H1 (cell line): ENCODE results near the gene OR5AC2. TPM values are rescaled to one million over a fixed set of nuclear protein-coding genes. Genes with fewer than 3 reads are reported as not detected.

Source experiments
- CTBP2 ChIP-seq: IDR thresholded peaks from 2 replicates; pipeline ENCODE4 v1.7.0; 2011; ENCODE audit warnings: borderline replicate concordance, mild to moderate bottlenecking, moderate library complexity, mixed read lengths, low read length; ENCODE audit not compliant: insufficient read depth, insufficient read length
- EGR1 ChIP-seq: IDR thresholded peaks from 2 replicates; pipeline ENCODE4 v1.6.1; 2011; ENCODE audit warnings: low read depth, low read length, borderline replicate concordance
- EP300 ChIP-seq, 2 experiments: IDR thresholded peaks; 1 replicate in 1 of 2; 2 replicates in 1 of 2; pipeline ENCODE4 v1.6.1; 2011 to 2012; ENCODE audit warnings: low read depth in 2 of 2, low read length in 2 of 2, mild to moderate bottlenecking in 2 of 2, borderline replicate concordance in 1 of 2, inconsistent platforms in 1 of 2, moderate library complexity in 1 of 2
- EZH2 ChIP-seq: fragments of 200-600 bp; sonication (generic); IDR thresholded peaks from 2 replicates; pipeline ENCODE4 v1.7.1; 2012; ENCODE audit warnings: low read depth, mild to moderate bottlenecking, moderate library complexity, low read length, inconsistent platforms; ENCODE audit not compliant: severe bottlenecking
- HDAC6 ChIP-seq: IDR thresholded peaks from one replicate; pipeline ENCODE4 v1.7.1; 2012; ENCODE audit warnings: low read depth, mild to moderate bottlenecking, inconsistent platforms, low read length, moderate library complexity
- KDM5A ChIP-seq: fragments of 200-600 bp; IDR thresholded peaks from 2 replicates; pipeline ENCODE4 v1.7.1; 2012; ENCODE audit warnings: mild to moderate bottlenecking, low read length, inconsistent platforms, mixed read lengths
- POLR2A ChIP-seq, 2 experiments: IDR thresholded peaks; 1 replicate in 1 of 2; 2 replicates in 1 of 2; pipeline ENCODE4 v1.6.1; 2011; ENCODE audit warnings: low read depth in 2 of 2, low read length in 2 of 2, mild to moderate bottlenecking in 2 of 2; ENCODE audit errors: control extremely low read depth in 1 of 2
- POLR2AphosphoS5 ChIP-seq: IDR thresholded peaks from 2 replicates; pipeline ENCODE4 v1.6.1; 2011; ENCODE audit warnings: low read depth, low read length
- SAP30 ChIP-seq: fragments of 300-600 bp; sonication (generic); IDR thresholded peaks from 2 replicates; pipeline ENCODE4 v1.7.1; 2012; ENCODE audit warnings: low read length, moderate library complexity, mild to moderate bottlenecking, inconsistent platforms; ENCODE audit not compliant: insufficient read depth, insufficient replicate concordance
- SP1 ChIP-seq: IDR thresholded peaks from 2 replicates; pipeline ENCODE4 v1.6.1; 2011; ENCODE audit warnings: low read depth, low read length
- polyA plus RNA-seq, 7 experiments: library from polyadenylated mRNA; depleted of rRNA in 3 of 7; stranded (reverse) in 5 of 7; unstranded in 2 of 7; fragments of >200 nt in 5 of 7; fragments of 200-250 nt in 2 of 7; gene quantifications; 1 replicate in 5 of 7; 2 replicates in 1 of 7; 4 replicates in 1 of 7; pipeline versions ENCODE4 v1.2.1 to v1.2.3, GENCODE V29; 2011 to 2013; ENCODE audit warnings: missing spikeins in 2 of 7, mixed read lengths in 2 of 7
- total RNA-seq: library from RNA; stranded (reverse); fragmentation: NEBNext Ultra II Directional; extraction: Animal tissue kit (Norgen Biotek cat#: 25700); gene quantifications from 2 replicates; pipeline ENCODE4 v1.2.1, GENCODE V29; 2021
- TF ChIP-seq, protein P1 (sequence below): fragments of 300-600 bp; sonication (generic); IDR thresholded peaks from 2 replicates; pipeline ENCODE4 v1.7.1; 2012; ENCODE audit warnings: low read length, moderate library complexity, mild to moderate bottlenecking, inconsistent platforms; ENCODE audit not compliant: insufficient replicate concordance
- TF ChIP-seq, protein P2 (sequence below): IDR thresholded peaks from 2 replicates; pipeline ENCODE4 v1.6.1; 2012; ENCODE audit warnings: inconsistent platforms

The OR5AC2 gene
- total and polyA plus RNA-seq, 2 of the 8 experiments (the other 6 are each of a cell fraction or from before 2014, with no cell fraction given) = not detected

DNA sequence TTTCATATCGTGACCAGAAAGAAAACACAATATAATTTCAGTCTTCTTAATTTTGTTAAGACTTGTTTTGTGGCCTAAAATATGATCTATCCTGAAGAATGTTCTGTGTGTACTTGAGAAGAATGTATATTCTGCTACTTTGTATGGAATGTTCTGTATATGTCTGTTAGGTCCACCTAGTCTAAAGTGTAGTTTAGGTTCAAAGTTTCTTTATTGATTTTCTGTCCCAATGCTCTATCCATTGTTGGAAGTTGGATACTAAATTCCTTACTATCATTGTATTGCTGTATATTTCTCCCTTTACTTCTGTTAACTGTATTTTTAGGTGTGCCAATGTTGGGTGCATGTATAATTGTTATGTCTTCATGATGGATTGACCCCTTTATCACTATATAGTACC, 21.2 kb downstream of the OR5AC2 start (continued):
- TF ChIP-seq, protein P1, sequence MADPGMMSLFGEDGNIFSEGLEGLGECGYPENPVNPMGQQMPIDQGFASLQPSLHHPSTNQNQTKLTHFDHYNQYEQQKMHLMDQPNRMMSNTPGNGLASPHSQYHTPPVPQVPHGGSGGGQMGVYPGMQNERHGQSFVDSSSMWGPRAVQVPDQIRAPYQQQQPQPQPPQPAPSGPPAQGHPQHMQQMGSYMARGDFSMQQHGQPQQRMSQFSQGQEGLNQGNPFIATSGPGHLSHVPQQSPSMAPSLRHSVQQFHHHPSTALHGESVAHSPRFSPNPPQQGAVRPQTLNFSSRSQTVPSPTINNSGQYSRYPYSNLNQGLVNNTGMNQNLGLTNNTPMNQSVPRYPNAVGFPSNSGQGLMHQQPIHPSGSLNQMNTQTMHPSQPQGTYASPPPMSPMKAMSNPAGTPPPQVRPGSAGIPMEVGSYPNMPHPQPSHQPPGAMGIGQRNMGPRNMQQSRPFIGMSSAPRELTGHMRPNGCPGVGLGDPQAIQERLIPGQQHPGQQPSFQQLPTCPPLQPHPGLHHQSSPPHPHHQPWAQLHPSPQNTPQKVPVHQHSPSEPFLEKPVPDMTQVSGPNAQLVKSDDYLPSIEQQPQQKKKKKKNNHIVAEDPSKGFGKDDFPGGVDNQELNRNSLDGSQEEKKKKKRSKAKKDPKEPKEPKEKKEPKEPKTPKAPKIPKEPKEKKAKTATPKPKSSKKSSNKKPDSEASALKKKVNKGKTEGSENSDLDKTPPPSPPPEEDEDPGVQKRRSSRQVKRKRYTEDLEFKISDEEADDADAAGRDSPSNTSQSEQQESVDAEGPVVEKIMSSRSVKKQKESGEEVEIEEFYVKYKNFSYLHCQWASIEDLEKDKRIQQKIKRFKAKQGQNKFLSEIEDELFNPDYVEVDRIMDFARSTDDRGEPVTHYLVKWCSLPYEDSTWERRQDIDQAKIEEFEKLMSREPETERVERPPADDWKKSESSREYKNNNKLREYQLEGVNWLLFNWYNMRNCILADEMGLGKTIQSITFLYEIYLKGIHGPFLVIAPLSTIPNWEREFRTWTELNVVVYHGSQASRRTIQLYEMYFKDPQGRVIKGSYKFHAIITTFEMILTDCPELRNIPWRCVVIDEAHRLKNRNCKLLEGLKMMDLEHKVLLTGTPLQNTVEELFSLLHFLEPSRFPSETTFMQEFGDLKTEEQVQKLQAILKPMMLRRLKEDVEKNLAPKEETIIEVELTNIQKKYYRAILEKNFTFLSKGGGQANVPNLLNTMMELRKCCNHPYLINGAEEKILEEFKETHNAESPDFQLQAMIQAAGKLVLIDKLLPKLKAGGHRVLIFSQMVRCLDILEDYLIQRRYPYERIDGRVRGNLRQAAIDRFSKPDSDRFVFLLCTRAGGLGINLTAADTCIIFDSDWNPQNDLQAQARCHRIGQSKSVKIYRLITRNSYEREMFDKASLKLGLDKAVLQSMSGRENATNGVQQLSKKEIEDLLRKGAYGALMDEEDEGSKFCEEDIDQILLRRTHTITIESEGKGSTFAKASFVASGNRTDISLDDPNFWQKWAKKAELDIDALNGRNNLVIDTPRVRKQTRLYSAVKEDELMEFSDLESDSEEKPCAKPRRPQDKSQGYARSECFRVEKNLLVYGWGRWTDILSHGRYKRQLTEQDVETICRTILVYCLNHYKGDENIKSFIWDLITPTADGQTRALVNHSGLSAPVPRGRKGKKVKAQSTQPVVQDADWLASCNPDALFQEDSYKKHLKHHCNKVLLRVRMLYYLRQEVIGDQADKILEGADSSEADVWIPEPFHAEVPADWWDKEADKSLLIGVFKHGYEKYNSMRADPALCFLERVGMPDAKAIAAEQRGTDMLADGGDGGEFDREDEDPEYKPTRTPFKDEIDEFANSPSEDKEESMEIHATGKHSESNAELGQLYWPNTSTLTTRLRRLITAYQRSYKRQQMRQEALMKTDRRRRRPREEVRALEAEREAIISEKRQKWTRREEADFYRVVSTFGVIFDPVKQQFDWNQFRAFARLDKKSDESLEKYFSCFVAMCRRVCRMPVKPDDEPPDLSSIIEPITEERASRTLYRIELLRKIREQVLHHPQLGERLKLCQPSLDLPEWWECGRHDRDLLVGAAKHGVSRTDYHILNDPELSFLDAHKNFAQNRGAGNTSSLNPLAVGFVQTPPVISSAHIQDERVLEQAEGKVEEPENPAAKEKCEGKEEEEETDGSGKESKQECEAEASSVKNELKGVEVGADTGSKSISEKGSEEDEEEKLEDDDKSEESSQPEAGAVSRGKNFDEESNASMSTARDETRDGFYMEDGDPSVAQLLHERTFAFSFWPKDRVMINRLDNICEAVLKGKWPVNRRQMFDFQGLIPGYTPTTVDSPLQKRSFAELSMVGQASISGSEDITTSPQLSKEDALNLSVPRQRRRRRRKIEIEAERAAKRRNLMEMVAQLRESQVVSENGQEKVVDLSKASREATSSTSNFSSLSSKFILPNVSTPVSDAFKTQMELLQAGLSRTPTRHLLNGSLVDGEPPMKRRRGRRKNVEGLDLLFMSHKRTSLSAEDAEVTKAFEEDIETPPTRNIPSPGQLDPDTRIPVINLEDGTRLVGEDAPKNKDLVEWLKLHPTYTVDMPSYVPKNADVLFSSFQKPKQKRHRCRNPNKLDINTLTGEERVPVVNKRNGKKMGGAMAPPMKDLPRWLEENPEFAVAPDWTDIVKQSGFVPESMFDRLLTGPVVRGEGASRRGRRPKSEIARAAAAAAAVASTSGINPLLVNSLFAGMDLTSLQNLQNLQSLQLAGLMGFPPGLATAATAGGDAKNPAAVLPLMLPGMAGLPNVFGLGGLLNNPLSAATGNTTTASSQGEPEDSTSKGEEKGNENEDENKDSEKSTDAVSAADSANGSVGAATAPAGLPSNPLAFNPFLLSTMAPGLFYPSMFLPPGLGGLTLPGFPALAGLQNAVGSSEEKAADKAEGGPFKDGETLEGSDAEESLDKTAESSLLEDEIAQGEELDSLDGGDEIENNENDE = no peak
- no peak for TF ChIP-seq CTBP2
- TF ChIP-seq, protein P2, sequence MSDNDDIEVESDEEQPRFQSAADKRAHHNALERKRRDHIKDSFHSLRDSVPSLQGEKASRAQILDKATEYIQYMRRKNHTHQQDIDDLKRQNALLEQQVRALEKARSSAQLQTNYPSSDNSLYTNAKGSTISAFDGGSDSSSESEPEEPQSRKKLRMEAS = no peak
- TF ChIP-seq EP300 (IDR thresholded peaks at IDR 0.05; ENCODE audit: borderline replicate concordance in 1 of 2, low read depth in 2 of 2, low read length in 2 of 2) = no peak
- no peak for TF ChIP-seq POLR2A (IDR thresholded peaks at IDR 0.05; ENCODE audit: control extremely low read depth in 1 of 2, low read depth in 2 of 2, low read length in 2 of 2)
- no peak for TF ChIP-seq HDAC6
- TF ChIP-seq SAP30 = no peak
- no peak for TF ChIP-seq EZH2
- TF ChIP-seq SP1 = no peak
- no peak for TF ChIP-seq POLR2AphosphoS5
- no peak for TF ChIP-seq EGR1
- TF ChIP-seq KDM5A = no peak
